ENCODE measurements around the gene RNASE13. TPM values are rescaled to one million over a fixed set of nuclear protein-coding genes. Genes with fewer than 3 reads are reported as not detected.
"Not testable (repeated sequence)": the region's sequence is repeated elsewhere in the genome, so short reads cannot be mapped to it uniquely, and the experiment has no call there.

RNASE13 gene
- total RNA-seq, 1 donor from 2014 or later: not detected

- Mint-ChIP-seq H3K4me3 (no peak overlapping the region), H3K36me3 (no peaks in the 10 kb centered on the region), H3K27me3 (ENCODE audit: low read depth) (no peaks in the 10 kb centered on the region), H3K27ac (no peak overlapping the region), H3K4me1 (peaks cover 53% of the 10 kb centered on the region), H3K9me3 (no peaks in the 10 kb centered on the region)
- no peak for TF ChIP-seq CTCF (IDR thresholded peaks at IDR 0.05; ENCODE audit: unreplicated experiment)
- no peak for DNase-seq (ENCODE audit: low spot score in 2 of 2, unreplicated experiment in 2 of 2)
These were observed 8.3 kb upstream of the RNASE13 start for GRCh38 chr14:21042918-21043317.

- Mint-ChIP-seq H3K36me3 (no peaks in the 10 kb centered on the region), H3K4me3 (no peak within 1 kb of the TSS), H3K9me3 (no peaks in the 10 kb centered on the region), H3K27me3 (ENCODE audit: low read depth) (no peaks in the 10 kb centered on the region), H3K4me1 (peaks cover 61% of the 10 kb centered on the region), H3K27ac (peak within 1 kb of the TSS; percentile 19)
- no peak for DNase-seq (ENCODE audit: low spot score in 2 of 2, unreplicated experiment in 2 of 2)
- no peak for TF ChIP-seq CTCF (IDR thresholded peaks at IDR 0.05; ENCODE audit: unreplicated experiment)
These were observed 7.2 kb upstream of the RNASE13 start, which contains the start of gene RNASE7 for GRCh38 chr14:21041676-21042433. RNASE7 (plus strand) TSS chr14:21042362; CDS start chr14:21042993, 631 bp downstream.

DNA sequence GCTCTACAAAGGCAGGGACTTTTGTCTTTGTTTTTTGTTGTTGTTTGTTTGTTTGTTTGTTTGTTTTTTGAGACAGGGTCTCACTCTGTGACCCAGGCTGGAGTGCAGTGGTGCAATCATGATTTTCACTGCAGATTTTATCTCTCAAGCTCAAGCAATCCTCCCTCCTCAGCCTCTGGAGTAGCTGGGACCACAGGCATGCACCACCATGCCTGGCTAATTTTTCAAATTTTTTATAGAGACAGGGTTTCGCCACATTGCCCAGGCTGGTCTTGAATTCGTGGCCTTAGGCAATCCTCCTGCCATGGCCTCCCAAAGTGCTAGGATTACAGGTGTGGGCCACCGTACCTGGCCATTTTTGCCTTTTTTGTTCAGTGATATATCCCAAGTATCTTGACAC lies 6.3 kb upstream of the RNASE13 start:
- H3K9me3 Mint-ChIP-seq: not testable (repeated sequence)

GRCh38 chr14:21040370-21040925 lies 5.8 kb upstream of the RNASE13 start:
- no peak for DNase-seq (ENCODE audit: low spot score in 2 of 2, unreplicated experiment in 2 of 2)
- no peak for TF ChIP-seq CTCF (IDR thresholded peaks at IDR 0.05; ENCODE audit: unreplicated experiment)
- Mint-ChIP-seq H3K4me3 (no peak overlapping the region), H3K36me3 (no peaks in the 10 kb centered on the region), H3K9me3 (no peaks in the 10 kb centered on the region), H3K27me3 (ENCODE audit: low read depth) (no peaks in the 10 kb centered on the region), H3K27ac (no peak overlapping the region), H3K4me1 (peaks cover 61% of the 10 kb centered on the region)

More for the DNA sequence above, 6.3 kb upstream of the RNASE13 start:
- not testable (repeated sequence) for H3K36me3 Mint-ChIP-seq; H3K27me3 Mint-ChIP-seq (ENCODE audit: low read depth); H3K4me3 Mint-ChIP-seq; DNase-seq (ENCODE audit: low spot score in 2 of 2, unreplicated experiment in 2 of 2); H3K27ac Mint-ChIP-seq
- peaks cover 61% of the 10 kb centered on the region for H3K4me1 Mint-ChIP-seq

DNA sequence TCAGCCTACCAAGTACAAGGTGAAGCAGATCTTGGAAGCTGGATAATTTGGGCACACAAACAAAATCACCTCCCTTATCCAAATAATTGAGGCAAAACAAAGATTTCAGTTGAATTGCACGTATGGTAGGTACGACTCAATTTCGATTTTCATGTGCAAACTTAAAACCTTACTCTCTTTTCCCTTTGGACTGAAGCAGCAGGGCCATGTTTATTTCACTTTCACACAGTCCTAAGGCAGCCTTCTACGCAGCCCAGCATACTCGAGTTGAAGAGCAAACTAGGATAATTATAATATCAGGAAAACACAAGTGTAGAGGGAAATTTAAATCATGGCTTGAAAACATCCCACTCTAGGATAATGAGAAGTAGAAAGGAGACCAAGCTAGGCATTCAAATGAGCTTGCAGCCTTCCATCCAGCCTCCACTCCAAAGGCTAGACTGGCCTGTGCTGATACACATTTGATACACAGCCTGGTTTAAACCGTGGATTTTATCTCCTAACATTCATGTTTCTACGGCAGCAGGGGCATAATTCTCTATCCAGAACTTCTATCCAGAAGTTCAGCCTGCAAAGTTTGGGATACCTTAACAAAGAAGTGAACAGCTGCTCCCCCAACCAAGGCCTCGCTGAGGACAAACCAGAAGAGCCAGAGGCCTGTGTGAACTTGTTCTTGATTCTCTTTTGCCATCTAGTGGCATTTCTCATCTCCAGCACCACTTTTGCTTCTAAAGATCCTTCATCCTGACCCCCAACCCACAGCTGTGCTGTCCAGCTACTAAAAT lies 5.2 kb upstream of the RNASE13 start:
- TF ChIP-seq CTCF (IDR thresholded peaks at IDR 0.05; ENCODE audit: unreplicated experiment): peak; percentile 24
- Mint-ChIP-seq H3K4me3 (no peak overlapping the region), H3K4me1 (peaks cover 64% of the 10 kb centered on the region), H3K27ac (peak overlapping the region; percentile 80), H3K9me3 (no peaks in the 10 kb centered on the region), H3K27me3 (ENCODE audit: low read depth) (no peaks in the 10 kb centered on the region), H3K36me3 (no peaks in the 10 kb centered on the region)
- peak in 1 of 2 experiments; percentile 45 for DNase-seq (ENCODE audit: low spot score in 2 of 2, unreplicated experiment in 2 of 2)

Data from mesothelial cell of epicardium (in vitro differentiated cells).